OCI-LY3 (cell line): ENCODE measurements around the gene IL2RA.

Experiments used
- EZH2phosphoT487 ChIP-seq: fragments of 200-600 bp; shearing (Covaris generic); IDR thresholded peaks from 2 replicates; pipeline ENCODE4 v1.6.1; 2018; ENCODE audit warnings: antibody characterized with exemption, mixed run types, low read depth
- TF ChIP-seq, protein P1 (sequence below): fragments of 200-600, 300-600 bp; sonication (generic); IDR thresholded peaks from 2 replicates; pipeline ENCODE4 v1.5.1; 2014; ENCODE audit warnings: antibody characterized with exemption, low read length, low read depth

DNA sequence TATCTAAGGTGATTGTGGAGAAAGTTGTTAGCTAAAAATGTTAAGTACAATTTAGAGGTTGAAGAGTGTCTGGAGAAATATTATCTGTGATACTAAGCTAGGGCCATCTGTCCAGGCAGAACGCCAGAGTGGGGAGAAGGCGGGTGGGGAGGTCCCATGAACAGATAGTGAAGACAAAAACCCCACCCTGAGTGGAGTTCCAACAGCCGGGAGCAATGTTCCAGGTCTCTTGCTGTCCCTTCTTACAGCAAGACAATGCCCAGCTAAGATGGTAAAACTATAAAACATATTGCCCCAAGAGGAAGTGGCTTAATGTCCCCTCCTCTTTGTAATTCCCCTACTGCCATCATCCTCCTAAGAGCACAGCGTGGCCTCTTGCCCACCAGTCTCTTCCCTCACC lies 74.4 kb downstream of the IL2RA start:
- TF ChIP-seq, protein P1, sequence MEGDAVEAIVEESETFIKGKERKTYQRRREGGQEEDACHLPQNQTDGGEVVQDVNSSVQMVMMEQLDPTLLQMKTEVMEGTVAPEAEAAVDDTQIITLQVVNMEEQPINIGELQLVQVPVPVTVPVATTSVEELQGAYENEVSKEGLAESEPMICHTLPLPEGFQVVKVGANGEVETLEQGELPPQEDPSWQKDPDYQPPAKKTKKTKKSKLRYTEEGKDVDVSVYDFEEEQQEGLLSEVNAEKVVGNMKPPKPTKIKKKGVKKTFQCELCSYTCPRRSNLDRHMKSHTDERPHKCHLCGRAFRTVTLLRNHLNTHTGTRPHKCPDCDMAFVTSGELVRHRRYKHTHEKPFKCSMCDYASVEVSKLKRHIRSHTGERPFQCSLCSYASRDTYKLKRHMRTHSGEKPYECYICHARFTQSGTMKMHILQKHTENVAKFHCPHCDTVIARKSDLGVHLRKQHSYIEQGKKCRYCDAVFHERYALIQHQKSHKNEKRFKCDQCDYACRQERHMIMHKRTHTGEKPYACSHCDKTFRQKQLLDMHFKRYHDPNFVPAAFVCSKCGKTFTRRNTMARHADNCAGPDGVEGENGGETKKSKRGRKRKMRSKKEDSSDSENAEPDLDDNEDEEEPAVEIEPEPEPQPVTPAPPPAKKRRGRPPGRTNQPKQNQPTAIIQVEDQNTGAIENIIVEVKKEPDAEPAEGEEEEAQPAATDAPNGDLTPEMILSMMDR, result no peak
- no peak for TF ChIP-seq EZH2phosphoT487
